SIG-M5 treated with dmso at 0.1 percent for 504 hours (cell line): ENCODE results near the gene TM4SF20.

Experiments used
- DNase-seq: peaks from one replicate; lab custom pipeline; 2025; ENCODE audit not compliant: unreplicated experiment; lab: John Stamatoyannopoulos, UW

The TM4SF20 gene

GRCh38 chr2:227323818-227324217 is 55.3 kb downstream of the TM4SF20 start:
- DNase-seq = no peak

- DNase-seq = no peak
Observed at GRCh38 chr2:227322530-227323205, 56.4 kb downstream of the TM4SF20 start.

- no peak for DNase-seq
Observed at GRCh38 chr2:227320305-227321094, 58.6 kb downstream of the TM4SF20 start.

- DNase-seq = no peak
Observed at GRCh38 chr2:227317834-227318233, 61.3 kb downstream of the TM4SF20 start.

- no peak for DNase-seq
Observed at GRCh38 chr2:227313310-227313709, 65.8 kb downstream of the TM4SF20 start.

GRCh38 chr2:227312579-227312978 is 66.5 kb downstream of the TM4SF20 start:
- no peak for DNase-seq
